CD4-positive, alpha-beta T cell treated with Interleukin-10 for 1 hour (primary cell): Measurements from ENCODE around the gene PRKCA.

Experiments
- DNase-seq: peaks from one replicate; pipeline ENCODE4 v3.0.0-alpha.2; 2020

Gene PRKCA

GRCh38 chr17:66527335-66527734 is 224.9 kb downstream of the PRKCA start:
- no peak for DNase-seq

GRCh38 chr17:66531851-66532295 is 229.5 kb downstream of the PRKCA start:
- no peak for DNase-seq

- no peak for DNase-seq
Measured at GRCh38 chr17:66533572-66533971, 231.2 kb downstream of the PRKCA start.

GRCh38 chr17:66533986-66534385 is 231.6 kb downstream of the PRKCA start:
- DNase-seq, result no peak

GRCh38 chr17:66535611-66536010 is 233.2 kb downstream of the PRKCA start:
- no peak for DNase-seq

- DNase-seq, result no peak
Measured at GRCh38 chr17:66537502-66537901, 235.1 kb downstream of the PRKCA start.

- no peak for DNase-seq
Measured at GRCh38 chr17:66538776-66539175, 236.4 kb downstream of the PRKCA start.

GRCh38 chr17:66540131-66540781 is 237.8 kb downstream of the PRKCA start:
- DNase-seq, result no peak

- DNase-seq, result no peak
Measured at GRCh38 chr17:66541461-66542128, 239.2 kb downstream of the PRKCA start.

- DNase-seq, result peak; percentile 6
Measured at GRCh38 chr17:66542129-66542966, 239.9 kb downstream of the PRKCA start.

GRCh38 chr17:66542967-66543520 is 240.6 kb downstream of the PRKCA start:
- no peak for DNase-seq

- DNase-seq, result no peak
Measured at GRCh38 chr17:66543526-66543925, 241.1 kb downstream of the PRKCA start.

- DNase-seq, result no peak
Measured at GRCh38 chr17:66545918-66546317, 243.5 kb downstream of the PRKCA start.

GRCh38 chr17:66547151-66547865 is 244.9 kb downstream of the PRKCA start:
- no peak for DNase-seq

- DNase-seq, result peak; percentile 33
Measured at GRCh38 chr17:66548158-66548557, 245.7 kb downstream of the PRKCA start.

- no peak for DNase-seq
Measured at GRCh38 chr17:66548659-66549310, 246.4 kb downstream of the PRKCA start.

GRCh38 chr17:66549311-66549704 is 246.9 kb downstream of the PRKCA start:
- DNase-seq, result no peak

- no peak for DNase-seq
Measured at GRCh38 chr17:66549731-66550207, 247.4 kb downstream of the PRKCA start.

- DNase-seq, result no peak
Measured at GRCh38 chr17:66551839-66552238, 249.4 kb downstream of the PRKCA start.

GRCh38 chr17:66552371-66552770 is 250.0 kb downstream of the PRKCA start:
- no peak for DNase-seq

GRCh38 chr17:66555605-66556004 is 253.2 kb downstream of the PRKCA start:
- DNase-seq, result no peak

- no peak for DNase-seq
Measured at GRCh38 chr17:66557200-66557599, 254.8 kb downstream of the PRKCA start.
